Bronchial epithelial cell (primary cell): ENCODE results near the gene PMS2. TPM values are rescaled to one million over a fixed set of nuclear protein-coding genes. Genes with fewer than 3 reads are reported as not detected.
"Not testable (repeated sequence)": the region's sequence is repeated elsewhere in the genome, so short reads cannot be mapped to it uniquely, and the experiment has no call there.

Experiments used
- DNase-seq: peaks from one replicate; pipeline ENCODE4 v3.0.0-alpha.2; 2010; ENCODE audit warnings: low read depth
- FAIRE-seq: peaks from 2 replicates; lab custom pipeline; 2011; peaks lifted over from hg19 to GRCh38; lab: Jason Lieb, UNC
- H3K27me3 ChIP-seq: 2 replicates; pipeline ENCODE4 v1.5.1; 2011; ENCODE audit warnings: low read length; ENCODE audit not compliant: control insufficient read depth, insufficient read depth
- H3K36me3 ChIP-seq: 2 replicates; pipeline ENCODE4 v1.5.1; 2011; ENCODE audit warnings: low read length; ENCODE audit not compliant: control insufficient read depth, insufficient read depth
- H3K4me3 ChIP-seq: 2 replicates; pipeline ENCODE4 v1.5.1; 2011; ENCODE audit warnings: mild to moderate bottlenecking, low read depth, low read length, control low read depth
- CTCF ChIP-seq: IDR thresholded peaks from 2 replicates; pipeline ENCODE4 v1.5.1; 2011; ENCODE audit warnings: mild to moderate bottlenecking, moderate library complexity, low read length, control low read depth, inconsistent platforms; ENCODE audit not compliant: insufficient read depth, severe bottlenecking
- total RNA-seq: library from RNA; depleted of rRNA; stranded (reverse); fragments of >200 nt; gene quantifications from 2 replicates; pipeline ENCODE4 v1.2.1, GENCODE V29; 2014

PMS2 gene
- 22.6 and 29.6 TPM in 2 replicates for total RNA-seq

GRCh38 chr7:6008668-6009611 lies at the start of gene PMS2, which contains the start of gene AIMP2:
Gene PMS2 (minus strand): TSS chr7:6009049. CDS start chr7:6009019, 30 bp downstream.
Gene AIMP2 (plus strand): TSS chr7:6009272. CDS start chr7:6009364, 92 bp downstream.
- TF ChIP-seq CTCF = peak; percentile 14
- peaks cover 1% of the 10 kb centered on the region for H3K36me3 ChIP-seq
- DNase-seq = peak; percentile 95
- no peaks in the 10 kb centered on the region for H3K27me3 ChIP-seq
- H3K4me3 ChIP-seq = peak within 1 kb of the TSS; percentile 75
- FAIRE-seq = no peak

- no peak for FAIRE-seq
Observed at GRCh38 chr7:6057316-6058129, 48.7 kb upstream of the PMS2 start.

GRCh38 chr7:6056616-6057015 lies 47.8 kb upstream of the PMS2 start:
- no peak for FAIRE-seq
- no peak for TF ChIP-seq CTCF
- Histone ChIP-seq H3K4me3 (no peak overlapping the region), H3K27me3 (no peaks in the 10 kb centered on the region), H3K36me3 (peaks cover 2% of the 10 kb centered on the region)
- DNase-seq = no peak

More at GRCh38 chr7:6057316-6058129, 48.7 kb upstream of the PMS2 start:
- no peak for DNase-seq
- Histone ChIP-seq H3K27me3 (no peaks in the 10 kb centered on the region), H3K36me3 (peaks cover 2% of the 10 kb centered on the region), H3K4me3 (peak overlapping the region; percentile 55)
- TF ChIP-seq CTCF = no peak

GRCh38 chr7:6051185-6051584 lies 42.3 kb upstream of the PMS2 start:
- DNase-seq, FAIRE-seq, H3K27me3 ChIP-seq, H3K36me3 ChIP-seq, H3K4me3 ChIP-seq: not testable (repeated sequence)

GRCh38 chr7:6049780-6050179 lies 40.9 kb upstream of the PMS2 start:
- H3K36me3 ChIP-seq = peaks cover 9% of the 10 kb centered on the region
- FAIRE-seq = no peak
- no peak for TF ChIP-seq CTCF
- H3K27me3 ChIP-seq = no peaks in the 10 kb centered on the region
- DNase-seq = no peak
- no peak overlapping the region for H3K4me3 ChIP-seq

GRCh38 chr7:6035686-6036085 lies 26.8 kb upstream of the PMS2 start:
- H3K36me3 ChIP-seq = peaks cover 11% of the 10 kb centered on the region
- no peak for FAIRE-seq
- no peak for TF ChIP-seq CTCF

More at GRCh38 chr7:6035686-6036085, 26.8 kb upstream of the PMS2 start:
- no peaks in the 10 kb centered on the region for H3K27me3 ChIP-seq
- no peak for DNase-seq
- no peak overlapping the region for H3K4me3 ChIP-seq
